Right ventricle myocardium superior (tissue), 1 donor: ENCODE data around the gene ETDC. TPM values are rescaled to one million over a fixed set of nuclear protein-coding genes. Genes with fewer than 3 reads are reported as not detected.
"Not testable (repeated sequence)": the region's sequence is repeated elsewhere in the genome, so short reads cannot be mapped to it uniquely, and the experiment has no call there.

ENCODE experiments used
- ATAC-seq: fragments of 200-7000 bp; cut with Tn5 transposase; one replicate; pipeline ENCODE4 v1.9.1; 2020; ENCODE audit warnings: mild to moderate bottlenecking; ENCODE audit not compliant: poor library complexity
- DNase-seq: peaks from one replicate; pipeline ENCODE4 v3.0.0-alpha.2; 2020
- intact Hi-C: fragments of 100-400 bp; cut with DNase I; formaldehyde crosslinking; loops from one replicate; pipeline ENCODE4 v1.11.2; 2022
- long read RNA-seq: library from polyadenylated mRNA; unstranded; transcript quantifications from one replicate; pipeline ENCODE4 v2.0.0, GENCODE V29; 2021
- total RNA-seq: library from RNA; stranded (reverse); fragmentation: NEBNext Ultra II Directional; extraction: Animal tissue kit (Norgen Biotek cat#: 25700); gene quantifications from one replicate; pipeline ENCODE4 v1.2.1, GENCODE V29; 2021
- donor health status: DM: no; HTN: yes; CAD: no; lungs with severe emphysema.

ETDC gene
- not detected for total RNA-seq
- long read RNA-seq: 0 reads

GRCh38 chrX:135309430-135309923 lies at the start of gene ETDC:
TSS of gene ETDC (plus strand) at chrX:135309480. CDS start at chrX:135309480, 0 bp downstream.
- intact Hi-C loops: no loop called here
- ATAC-seq (no peak), DNase-seq (no peak)

GRCh38 chrX:135260976-135261375 lies 48.3 kb upstream of the ETDC start:
- intact Hi-C loops, DNase-seq: not testable (repeated sequence)

GRCh38 chrX:135263376-135263775 lies 45.9 kb upstream of the ETDC start:
- ATAC-seq: not testable (repeated sequence)

More at GRCh38 chrX:135260976-135261375, 48.3 kb upstream of the ETDC start:
- not testable (repeated sequence) for ATAC-seq

GRCh38 chrX:135264206-135264605 lies 45.1 kb upstream of the ETDC start:
- intact Hi-C loops: no loop called here
- DNase-seq (no peak), ATAC-seq (no peak)

More at GRCh38 chrX:135263376-135263775, 45.9 kb upstream of the ETDC start:
- DNase-seq, intact Hi-C loops: not testable (repeated sequence)

- ATAC-seq: no peak
- no peak for DNase-seq
- intact Hi-C loops: no loop called here
These were observed 36.1 kb upstream of the ETDC start for GRCh38 chrX:135273162-135273561.

- intact Hi-C loops: no loop called here
- DNase-seq (no peak), ATAC-seq (no peak)
These were observed 33.3 kb upstream of the ETDC start for GRCh38 chrX:135275973-135276372.

GRCh38 chrX:135287266-135287823 lies 21.9 kb upstream of the ETDC start:
- intact Hi-C loops: no loop called here
- no peak for DNase-seq
- no peak for ATAC-seq

GRCh38 chrX:135295238-135295943 lies 13.9 kb upstream of the ETDC start:
- intact Hi-C loops: no loop called here
- DNase-seq: peak; percentile 57
- ATAC-seq: peak; percentile 64

GRCh38 chrX:135295944-135296305 lies 13.4 kb upstream of the ETDC start:
- intact Hi-C loops: no loop called here
- ATAC-seq: no peak

GRCh38 chrX:135302269-135302873 lies 6.9 kb upstream of the ETDC start:
- ATAC-seq: no peak
- no peak for DNase-seq
- intact Hi-C loops: no loop called here

More at GRCh38 chrX:135295944-135296305, 13.4 kb upstream of the ETDC start:
- no peak for DNase-seq

- intact Hi-C loops: no loop called here
- ATAC-seq (no peak), DNase-seq (no peak)
These were observed 4.5 kb upstream of the ETDC start for GRCh38 chrX:135304741-135305140.

- intact Hi-C loops: no loop called here
- no peak for DNase-seq
- no peak for ATAC-seq
These were observed 2.1 kb upstream of the ETDC start for GRCh38 chrX:135307171-135307570.

- DNase-seq: no peak
- intact Hi-C loops: no loop called here
- peak; percentile 49 for ATAC-seq
These were observed 880 bp upstream of the ETDC start for GRCh38 chrX:135308345-135308855.

GRCh38 chrX:135315864-135316263 lies 6.6 kb downstream of the ETDC start:
- intact Hi-C loops: no loop called here
- DNase-seq (no peak), ATAC-seq (no peak)

GRCh38 chrX:135324463-135324862 lies 15.2 kb downstream of the ETDC start:
- intact Hi-C loops: no loop called here
- DNase-seq (no peak), ATAC-seq (no peak)

- intact Hi-C loops, DNase-seq: not testable (repeated sequence)
- ATAC-seq: peak; percentile 58
These were observed 15.9 kb downstream of the ETDC start for GRCh38 chrX:135325036-135325818.

- intact Hi-C loops: no loop called here
- peak; percentile 38 for ATAC-seq
- no peak for DNase-seq
These were observed 18.0 kb downstream of the ETDC start for GRCh38 chrX:135327299-135327698.

- intact Hi-C loops: no loop called here
- no peak for ATAC-seq
- no peak for DNase-seq
These were observed 19.2 kb downstream of the ETDC start for GRCh38 chrX:135328421-135329005.
